GM18517 (cell line): ENCODE measurements around the gene CAMKK2.
"Not testable (repeated sequence)": the region's sequence is repeated elsewhere in the genome, so short reads cannot be mapped to it uniquely, and the experiment has no call there.

Experiments
- ATAC-seq: cut with Tn5 transposase; IDR thresholded peaks from one replicate; pipeline ENCODE4 v1.9.1; 2021; ENCODE audit warnings: mild to moderate bottlenecking, moderate library complexity; ENCODE audit not compliant: unreplicated experiment

Gene CAMKK2

DNA sequence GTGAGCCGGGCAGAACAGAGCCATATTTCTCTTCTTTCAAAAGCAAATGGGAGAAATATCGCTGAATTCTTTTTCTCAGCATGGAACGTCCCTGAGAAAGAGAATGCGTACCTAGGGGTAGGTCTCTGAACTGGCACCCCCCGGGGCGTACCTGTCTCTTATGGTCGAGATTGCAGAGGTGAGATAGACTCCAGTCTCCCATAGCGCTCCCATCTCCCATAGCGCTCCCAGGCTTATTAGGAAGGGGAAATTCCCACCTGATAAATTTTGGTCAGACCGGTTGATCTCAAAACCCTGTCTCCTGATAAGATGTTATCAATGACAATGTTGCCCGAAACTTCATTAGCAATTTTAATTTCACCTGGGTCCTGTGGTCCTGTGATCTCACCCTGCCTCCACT lies 16.0 kb downstream of the CAMKK2 start:
- ATAC-seq: not testable (repeated sequence)

DNA sequence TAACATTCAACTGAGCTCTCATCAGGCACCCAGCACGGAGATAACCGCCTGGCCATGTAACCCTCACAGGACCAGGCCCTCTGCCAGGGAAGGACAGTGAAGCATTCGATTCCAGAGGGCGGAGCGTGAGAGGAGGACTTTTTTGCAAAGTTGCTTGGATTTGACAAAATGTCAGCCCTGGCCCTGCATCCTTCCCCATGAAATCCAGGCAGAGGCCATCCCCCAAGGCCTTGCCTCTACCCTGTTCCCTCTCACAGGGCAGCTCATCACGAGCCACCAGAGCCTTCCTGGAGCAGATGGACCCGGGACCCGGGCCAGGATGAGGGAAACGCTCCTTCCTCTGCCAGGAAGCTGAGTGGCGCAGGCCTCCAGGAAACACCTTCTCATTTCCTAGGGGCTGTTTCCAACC lies 17.0 kb downstream of the CAMKK2 start:
- ATAC-seq: no peak

DNA sequence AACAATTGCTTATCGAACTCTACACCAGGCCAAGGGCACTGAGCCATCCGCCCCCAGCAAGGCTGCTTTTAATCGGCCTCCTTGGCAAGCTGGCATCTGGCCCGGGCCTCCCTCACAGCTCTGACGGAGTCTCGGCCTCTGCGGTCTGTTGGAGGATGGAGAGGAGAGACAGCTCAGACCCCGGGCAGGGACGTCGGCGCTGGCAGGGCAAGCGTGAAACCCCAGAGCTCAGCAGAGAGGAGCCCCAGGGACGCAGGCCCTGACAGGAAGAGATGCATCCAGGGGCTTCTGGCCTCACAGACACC lies 17.5 kb downstream of the CAMKK2 start:
- ATAC-seq: no peak

- no peak for ATAC-seq
Observed at GRCh38 chr12:121278169-121279070, 18.1 kb downstream of the CAMKK2 start.

DNA sequence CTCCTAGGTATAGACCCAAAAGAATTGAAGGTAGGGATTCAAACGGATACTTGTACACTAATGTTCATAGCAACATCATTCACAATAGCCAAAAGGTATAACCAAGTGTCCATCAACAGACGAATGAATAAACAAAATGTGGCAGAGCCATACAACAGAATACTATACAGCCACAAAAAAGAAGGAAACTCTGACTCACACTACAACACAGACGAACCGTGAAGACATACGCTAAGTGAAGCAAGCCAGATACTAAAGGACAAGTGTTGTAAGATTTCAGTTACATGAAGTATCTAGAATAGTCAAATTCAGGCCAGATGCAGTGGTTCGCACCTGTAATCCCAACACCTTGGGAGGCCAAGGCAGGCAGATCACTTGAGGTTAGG lies 19.1 kb downstream of the CAMKK2 start:
- no peak for ATAC-seq

- ATAC-seq: no peak
Observed at GRCh38 chr12:121274036-121274763, 22.3 kb downstream of the CAMKK2 start.

DNA sequence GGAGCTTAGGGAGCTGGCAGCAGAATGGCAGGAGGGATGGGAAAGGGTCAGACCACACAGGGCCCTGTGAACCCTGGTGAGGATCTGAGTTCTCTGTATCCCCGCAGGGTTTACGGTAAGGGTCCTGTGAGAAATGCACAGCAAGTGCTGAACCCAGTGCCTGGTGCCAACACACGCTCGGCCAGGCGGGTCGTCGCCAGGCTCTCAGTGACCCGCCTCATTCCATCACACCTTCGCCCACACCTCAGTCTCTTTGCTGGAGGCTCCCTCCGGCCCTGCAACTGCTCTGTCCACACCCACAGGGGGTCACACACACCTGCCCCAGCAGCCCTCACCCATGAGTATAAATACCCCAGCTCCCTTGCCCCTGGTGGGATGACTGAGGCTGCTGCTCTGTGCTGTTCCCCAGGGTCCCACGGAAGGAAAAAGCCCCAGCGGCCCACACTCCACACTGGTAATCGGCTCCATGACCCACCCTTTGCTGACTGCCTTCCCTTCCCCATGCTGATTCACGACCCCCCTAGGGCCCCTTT lies 23.1 kb downstream of the CAMKK2 start:
- ATAC-seq: no peak

GRCh38 chr12:121267822-121268221 lies 28.7 kb downstream of the CAMKK2 start:
- no peak for ATAC-seq

GRCh38 chr12:121264951-121265515 lies 31.5 kb downstream of the CAMKK2 start:
- ATAC-seq: no peak

- ATAC-seq: no peak
Observed at GRCh38 chr12:121264135-121264534, 32.4 kb downstream of the CAMKK2 start.

DNA sequence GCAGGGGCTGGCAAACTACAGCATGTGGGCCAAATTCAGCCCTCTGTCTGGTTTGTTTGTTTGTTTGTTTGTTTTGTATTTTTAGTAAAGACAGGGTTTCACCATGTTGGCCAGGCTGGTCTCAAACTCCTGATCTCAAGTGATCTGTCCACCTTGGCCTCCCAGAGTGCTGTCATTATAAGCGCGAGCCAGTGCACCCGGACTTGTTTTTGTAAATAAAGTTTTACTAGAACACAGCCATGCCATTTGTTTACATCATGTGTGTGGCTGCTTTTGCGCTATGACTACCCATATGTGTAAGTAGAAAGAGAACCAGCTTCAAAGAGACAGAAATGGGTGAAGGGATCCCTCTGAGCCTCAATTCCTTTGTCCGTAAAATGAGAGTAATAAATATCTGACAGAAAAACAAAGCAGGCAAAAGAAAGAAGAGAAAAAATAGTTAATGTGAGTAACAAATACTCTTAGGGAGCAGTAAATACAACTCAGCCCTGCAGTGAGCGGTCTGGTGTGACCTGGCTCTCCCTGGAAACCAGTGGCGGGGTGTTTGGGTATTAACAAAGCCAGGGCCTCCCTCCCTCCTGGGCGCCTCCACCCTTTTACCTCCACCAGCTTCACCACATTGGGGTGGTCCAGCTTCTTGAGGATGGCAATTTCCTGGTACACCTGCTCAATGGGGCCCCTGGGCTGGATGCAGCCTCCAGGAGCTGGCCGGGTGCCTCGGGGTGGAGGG lies 33.1 kb downstream of the CAMKK2 start:
- no peak for ATAC-seq

GRCh38 chr12:121261398-121261797 lies 35.1 kb downstream of the CAMKK2 start:
- no peak for ATAC-seq

DNA sequence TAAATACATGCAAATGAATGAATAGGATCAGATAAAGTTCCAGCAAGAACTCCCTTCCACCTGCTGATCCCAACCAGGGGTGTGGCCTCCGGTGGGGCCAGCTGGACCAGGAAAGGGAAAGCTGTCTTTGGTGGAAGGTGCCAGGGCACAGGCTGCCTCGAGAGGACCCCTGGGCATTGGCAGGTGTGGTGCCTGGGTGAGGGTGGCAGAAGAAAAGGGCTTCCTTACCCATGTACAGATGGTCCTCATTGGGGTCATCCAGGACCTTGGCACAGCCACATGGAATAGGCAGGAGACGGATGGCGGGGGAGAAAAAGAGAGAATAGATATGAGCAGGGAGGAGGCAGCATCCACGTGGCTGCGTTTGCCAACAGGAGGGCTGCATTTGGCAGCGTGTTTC lies 36.4 kb downstream of the CAMKK2 start:
- no peak for ATAC-seq

DNA sequence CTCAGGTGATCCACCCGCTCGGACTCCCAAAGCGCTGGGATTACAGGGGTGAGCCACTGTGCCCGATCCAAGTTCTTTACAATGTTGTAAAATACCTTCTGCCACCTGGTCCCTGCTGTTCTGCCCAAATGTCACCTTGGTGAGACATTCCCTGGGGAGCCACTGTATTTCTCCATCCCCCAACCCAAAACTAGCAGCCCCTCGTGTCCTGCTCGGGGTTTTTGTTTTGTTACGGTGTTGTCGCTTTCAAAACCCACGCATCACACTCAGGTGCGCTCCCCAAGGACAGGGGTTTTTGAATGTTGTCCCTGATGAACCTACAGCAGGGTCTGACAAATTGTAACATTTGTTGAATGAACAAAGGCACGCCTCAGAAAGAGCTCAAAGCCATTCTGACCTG lies 37.4 kb downstream of the CAMKK2 start:
- no peak for ATAC-seq

GRCh38 chr12:121257704-121258449 lies 38.6 kb downstream of the CAMKK2 start:
- ATAC-seq: not testable (repeated sequence)

- no peak for ATAC-seq
Observed at GRCh38 chr12:121255433-121255832, 41.1 kb downstream of the CAMKK2 start.

GRCh38 chr12:121253638-121254335 lies 42.7 kb downstream of the CAMKK2 start:
- no peak for ATAC-seq

DNA sequence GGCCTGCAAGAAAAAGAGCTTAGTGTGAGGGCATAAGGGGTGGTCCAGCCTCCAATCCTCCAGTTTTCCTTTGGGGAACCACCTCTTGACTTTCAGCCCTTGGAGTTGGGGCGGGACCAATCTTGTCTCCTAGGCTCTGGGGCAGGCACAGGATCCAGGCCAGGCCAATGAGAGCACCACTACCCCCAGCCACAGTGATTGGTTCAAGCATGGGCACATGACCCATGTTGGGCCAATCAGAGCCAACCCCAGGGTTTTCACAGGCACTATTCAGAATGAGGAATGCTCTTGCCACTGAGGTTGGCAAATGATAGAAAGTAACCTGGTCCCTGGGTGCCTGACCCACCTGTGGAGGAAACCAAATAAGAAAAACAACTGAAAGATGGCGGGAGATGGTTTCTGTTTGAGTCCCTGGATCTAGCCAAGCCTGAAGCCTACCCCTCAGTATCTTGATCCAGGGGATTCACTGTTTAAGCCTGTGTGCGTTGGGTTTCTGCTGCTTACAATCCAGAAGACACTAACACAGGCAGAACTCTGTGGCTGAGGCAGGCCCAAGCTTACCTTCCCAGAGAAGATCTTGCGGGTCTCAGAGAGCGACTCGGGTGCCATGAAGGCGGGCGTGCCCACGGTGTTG lies 43.7 kb downstream of the CAMKK2 start:
- no peak for ATAC-seq

- no peak for ATAC-seq
Observed at GRCh38 chr12:121251838-121252237, 44.7 kb downstream of the CAMKK2 start.
